ENCODE data around the gene DOP1A. TPM values are rescaled to one million over a fixed set of nuclear protein-coding genes. Genes with fewer than 3 reads are reported as not detected.

DOP1A gene
- total and polyA plus RNA-seq, 2 donors from 2014 or later: 5.1 to 31.6 TPM

- no peaks in the 10 kb centered on the region for H3K36me3 ChIP-seq (ENCODE audit: control insufficient read depth in 2 of 3, insufficient read depth in 3 of 3, low read length in 3 of 3)
- no peaks in the 10 kb centered on the region for H3K9me3 ChIP-seq (ENCODE audit: control insufficient read depth in 2 of 3, insufficient read depth in 1 of 3, low read length in 3 of 3)
- no peak overlapping the region for H3K9ac ChIP-seq (ENCODE audit: low read length in 3 of 3)
- no peak overlapping the region for H3K4me3 ChIP-seq (ENCODE audit: low read length in 3 of 3)
- FAIRE-seq (no peak), DNase-seq (no peak)
- H3K27me3 ChIP-seq (ENCODE audit: control insufficient read depth, insufficient read depth, low read length): no peaks in the 10 kb centered on the region
- intact Hi-C loops (cut with DNase I): loop anchor here (10.0 kb wide), 1 partner anchor 779 kb away; no protein-coding TSS in a partner anchor
- no peak for TF ChIP-seq CTCF (IDR thresholded peaks at IDR 0.05; ENCODE audit: borderline replicate concordance, extremely low read depth, insufficient read depth)
- H3K4me1 ChIP-seq (ENCODE audit: control insufficient read depth in 2 of 3, insufficient read depth in 2 of 3, low read depth in 1 of 3, low read length in 3 of 3): no peaks in the 10 kb centered on the region
- H3K27ac ChIP-seq (ENCODE audit: low read depth in 2 of 2, low read length in 2 of 2): no peak overlapping the region
These were observed 13.8 kb upstream of the DOP1A start for GRCh38 chr6:83053678-83054077.

GRCh38 chr6:83055366-83055964 lies 12.0 kb upstream of the DOP1A start:
- no peaks in the 10 kb centered on the region for H3K27me3 ChIP-seq (ENCODE audit: control insufficient read depth, insufficient read depth, low read length)
- H3K27ac ChIP-seq (ENCODE audit: low read depth in 2 of 2, low read length in 2 of 2): no peak overlapping the region
- no peak overlapping the region for H3K9ac ChIP-seq (ENCODE audit: low read length in 3 of 3)
- H3K36me3 ChIP-seq (ENCODE audit: control insufficient read depth in 2 of 3, insufficient read depth in 3 of 3, low read length in 3 of 3): no peaks in the 10 kb centered on the region
- H3K9me3 ChIP-seq (ENCODE audit: control insufficient read depth in 2 of 3, insufficient read depth in 1 of 3, low read length in 3 of 3): no peaks in the 10 kb centered on the region
- TF ChIP-seq CTCF (IDR thresholded peaks at IDR 0.05; ENCODE audit: borderline replicate concordance, extremely low read depth, insufficient read depth): peak; percentile 60
- H3K4me3 ChIP-seq (ENCODE audit: low read length in 3 of 3): no peak overlapping the region
- H3K4me1 ChIP-seq (ENCODE audit: control insufficient read depth in 2 of 3, insufficient read depth in 2 of 3, low read depth in 1 of 3, low read length in 3 of 3): no peaks in the 10 kb centered on the region
- DNase-seq: peak in 4 of 5 donors; percentile 48 to 74 (median 58)
- intact Hi-C loops (cut with DNase I): loop anchor here (10.0 kb wide), 1 partner anchor 781 kb away; no protein-coding TSS in a partner anchor
- FAIRE-seq: peak; percentile 80

GRCh38 chr6:83057705-83058321 lies 9.7 kb upstream of the DOP1A start:
- H3K9me3 ChIP-seq (ENCODE audit: control insufficient read depth in 2 of 3, insufficient read depth in 1 of 3, low read length in 3 of 3): no peaks in the 10 kb centered on the region
- no peaks in the 10 kb centered on the region for H3K36me3 ChIP-seq (ENCODE audit: control insufficient read depth in 2 of 3, insufficient read depth in 3 of 3, low read length in 3 of 3)
- FAIRE-seq (no peak), DNase-seq (peak in 4 of 5 donors; percentile 42 to 71 (median 51))
- H3K27me3 ChIP-seq (ENCODE audit: control insufficient read depth, insufficient read depth, low read length): no peaks in the 10 kb centered on the region
- no peak overlapping the region for H3K9ac ChIP-seq (ENCODE audit: low read length in 3 of 3)
- H3K4me1 ChIP-seq (ENCODE audit: control insufficient read depth in 2 of 3, insufficient read depth in 2 of 3, low read depth in 1 of 3, low read length in 3 of 3): no peaks in the 10 kb centered on the region
- H3K4me3 ChIP-seq (ENCODE audit: low read length in 3 of 3): no peak overlapping the region
- intact Hi-C loops (cut with DNase I): loop anchor here (10.0 kb wide), 1 partner anchor 783 kb away; no protein-coding TSS in a partner anchor
- TF ChIP-seq CTCF (IDR thresholded peaks at IDR 0.05; ENCODE audit: borderline replicate concordance, extremely low read depth, insufficient read depth): peak; percentile 57
- H3K27ac ChIP-seq (ENCODE audit: low read depth in 2 of 2, low read length in 2 of 2): no peak overlapping the region
